ENCODE measurements around the gene ESAM.

- TF ChIP-seq, protein P1, sequence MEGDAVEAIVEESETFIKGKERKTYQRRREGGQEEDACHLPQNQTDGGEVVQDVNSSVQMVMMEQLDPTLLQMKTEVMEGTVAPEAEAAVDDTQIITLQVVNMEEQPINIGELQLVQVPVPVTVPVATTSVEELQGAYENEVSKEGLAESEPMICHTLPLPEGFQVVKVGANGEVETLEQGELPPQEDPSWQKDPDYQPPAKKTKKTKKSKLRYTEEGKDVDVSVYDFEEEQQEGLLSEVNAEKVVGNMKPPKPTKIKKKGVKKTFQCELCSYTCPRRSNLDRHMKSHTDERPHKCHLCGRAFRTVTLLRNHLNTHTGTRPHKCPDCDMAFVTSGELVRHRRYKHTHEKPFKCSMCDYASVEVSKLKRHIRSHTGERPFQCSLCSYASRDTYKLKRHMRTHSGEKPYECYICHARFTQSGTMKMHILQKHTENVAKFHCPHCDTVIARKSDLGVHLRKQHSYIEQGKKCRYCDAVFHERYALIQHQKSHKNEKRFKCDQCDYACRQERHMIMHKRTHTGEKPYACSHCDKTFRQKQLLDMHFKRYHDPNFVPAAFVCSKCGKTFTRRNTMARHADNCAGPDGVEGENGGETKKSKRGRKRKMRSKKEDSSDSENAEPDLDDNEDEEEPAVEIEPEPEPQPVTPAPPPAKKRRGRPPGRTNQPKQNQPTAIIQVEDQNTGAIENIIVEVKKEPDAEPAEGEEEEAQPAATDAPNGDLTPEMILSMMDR (IDR thresholded peaks at IDR 0.05) = no peak
- TF ChIP-seq POLR2A (IDR thresholded peaks at IDR 0.05) = no peak
These were observed 39.7 kb upstream of the ESAM start for GRCh38 chr11:124801636-124802312.

Data from thyroid gland (tissue), 4 donors.